GM12801 (cell line): Measurements from ENCODE around the gene SYT5.

Source experiments
- TF ChIP-seq, protein P1 (sequence below): IDR thresholded peaks from one replicate; pipeline ENCODE4 v1.5.1; 2011; ENCODE audit warnings: control low read depth; ENCODE audit not compliant: insufficient read length; ENCODE audit errors: extremely low read depth

The SYT5 gene

DNA sequence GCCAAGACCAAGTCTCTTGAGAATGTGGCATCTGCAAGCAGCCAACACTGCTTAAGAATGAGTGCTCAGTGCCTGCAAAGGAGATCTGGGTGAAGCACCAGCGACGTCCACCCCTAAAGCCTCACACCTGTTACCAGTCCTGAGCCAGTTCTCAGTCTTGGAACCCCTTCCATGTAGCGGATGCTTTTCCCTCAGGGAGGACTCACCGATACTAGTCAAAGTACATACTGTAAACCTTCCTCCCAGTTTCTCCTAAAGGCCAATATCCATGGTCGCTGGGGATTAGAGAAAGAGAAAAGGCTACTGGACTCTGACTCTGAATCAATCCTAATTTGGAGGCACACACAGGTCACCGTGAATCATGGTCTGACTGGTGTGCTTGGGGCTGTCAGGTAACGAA lies 33.5 kb upstream of the SYT5 start:
- TF ChIP-seq, protein P1, sequence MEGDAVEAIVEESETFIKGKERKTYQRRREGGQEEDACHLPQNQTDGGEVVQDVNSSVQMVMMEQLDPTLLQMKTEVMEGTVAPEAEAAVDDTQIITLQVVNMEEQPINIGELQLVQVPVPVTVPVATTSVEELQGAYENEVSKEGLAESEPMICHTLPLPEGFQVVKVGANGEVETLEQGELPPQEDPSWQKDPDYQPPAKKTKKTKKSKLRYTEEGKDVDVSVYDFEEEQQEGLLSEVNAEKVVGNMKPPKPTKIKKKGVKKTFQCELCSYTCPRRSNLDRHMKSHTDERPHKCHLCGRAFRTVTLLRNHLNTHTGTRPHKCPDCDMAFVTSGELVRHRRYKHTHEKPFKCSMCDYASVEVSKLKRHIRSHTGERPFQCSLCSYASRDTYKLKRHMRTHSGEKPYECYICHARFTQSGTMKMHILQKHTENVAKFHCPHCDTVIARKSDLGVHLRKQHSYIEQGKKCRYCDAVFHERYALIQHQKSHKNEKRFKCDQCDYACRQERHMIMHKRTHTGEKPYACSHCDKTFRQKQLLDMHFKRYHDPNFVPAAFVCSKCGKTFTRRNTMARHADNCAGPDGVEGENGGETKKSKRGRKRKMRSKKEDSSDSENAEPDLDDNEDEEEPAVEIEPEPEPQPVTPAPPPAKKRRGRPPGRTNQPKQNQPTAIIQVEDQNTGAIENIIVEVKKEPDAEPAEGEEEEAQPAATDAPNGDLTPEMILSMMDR = no peak

DNA sequence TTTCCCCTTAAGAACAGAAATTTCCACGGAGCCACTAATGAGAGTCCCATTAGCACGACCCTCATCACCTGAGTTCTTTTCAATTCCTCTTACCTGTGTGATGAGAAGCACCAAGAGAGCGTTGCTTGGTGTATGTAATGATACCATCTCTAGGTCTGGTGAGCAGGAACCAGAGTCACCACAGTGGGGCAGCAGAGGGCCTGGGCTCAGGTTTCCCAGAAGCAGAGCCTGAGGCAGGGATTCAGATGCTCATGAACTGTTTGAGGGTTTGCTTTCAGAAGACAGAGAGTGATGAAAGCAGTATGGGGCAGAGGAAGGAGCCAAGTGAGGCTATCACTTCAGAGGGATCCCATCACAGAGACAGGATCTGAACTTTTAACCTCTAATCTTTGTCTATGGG lies 32.4 kb upstream of the SYT5 start:
- TF ChIP-seq, protein P1 = no peak

DNA sequence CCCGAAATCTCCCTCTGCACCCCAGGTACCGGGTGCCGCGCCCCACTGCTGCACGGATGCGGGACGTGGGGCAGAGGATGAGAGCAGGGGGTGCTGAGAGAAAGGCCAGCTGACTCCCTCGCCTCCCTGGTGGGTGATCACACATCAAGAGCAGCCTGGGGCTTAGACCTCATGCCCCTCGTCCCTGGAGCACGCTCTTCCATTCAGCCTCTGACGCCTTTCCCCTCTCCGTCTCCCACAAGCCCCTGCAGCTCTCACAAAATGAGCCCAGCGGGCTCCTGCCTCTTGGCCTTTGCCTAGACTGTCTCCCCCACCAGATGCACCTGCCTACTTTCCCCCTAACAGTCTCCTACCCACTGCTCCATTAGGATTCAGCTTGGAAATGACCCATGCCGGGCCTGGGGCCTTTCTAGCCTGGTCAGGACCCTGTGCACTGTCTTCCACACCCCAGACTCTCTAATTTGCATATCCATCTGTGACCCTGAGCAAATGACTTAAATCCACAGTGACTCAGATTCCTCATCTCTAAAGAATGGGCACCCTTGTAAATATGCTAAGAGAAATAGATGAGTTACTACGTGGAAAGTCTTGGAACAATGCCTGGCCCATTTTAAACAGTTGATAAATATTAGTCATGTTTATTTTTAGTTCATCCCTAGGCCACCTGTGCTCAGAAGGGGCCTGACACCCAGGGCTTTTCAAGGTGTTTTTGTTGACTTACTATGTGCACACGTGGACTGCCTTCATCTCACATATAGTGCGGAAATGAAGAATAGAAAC lies 29.8 kb upstream of the SYT5 start:
- TF ChIP-seq, protein P1 = no peak

DNA sequence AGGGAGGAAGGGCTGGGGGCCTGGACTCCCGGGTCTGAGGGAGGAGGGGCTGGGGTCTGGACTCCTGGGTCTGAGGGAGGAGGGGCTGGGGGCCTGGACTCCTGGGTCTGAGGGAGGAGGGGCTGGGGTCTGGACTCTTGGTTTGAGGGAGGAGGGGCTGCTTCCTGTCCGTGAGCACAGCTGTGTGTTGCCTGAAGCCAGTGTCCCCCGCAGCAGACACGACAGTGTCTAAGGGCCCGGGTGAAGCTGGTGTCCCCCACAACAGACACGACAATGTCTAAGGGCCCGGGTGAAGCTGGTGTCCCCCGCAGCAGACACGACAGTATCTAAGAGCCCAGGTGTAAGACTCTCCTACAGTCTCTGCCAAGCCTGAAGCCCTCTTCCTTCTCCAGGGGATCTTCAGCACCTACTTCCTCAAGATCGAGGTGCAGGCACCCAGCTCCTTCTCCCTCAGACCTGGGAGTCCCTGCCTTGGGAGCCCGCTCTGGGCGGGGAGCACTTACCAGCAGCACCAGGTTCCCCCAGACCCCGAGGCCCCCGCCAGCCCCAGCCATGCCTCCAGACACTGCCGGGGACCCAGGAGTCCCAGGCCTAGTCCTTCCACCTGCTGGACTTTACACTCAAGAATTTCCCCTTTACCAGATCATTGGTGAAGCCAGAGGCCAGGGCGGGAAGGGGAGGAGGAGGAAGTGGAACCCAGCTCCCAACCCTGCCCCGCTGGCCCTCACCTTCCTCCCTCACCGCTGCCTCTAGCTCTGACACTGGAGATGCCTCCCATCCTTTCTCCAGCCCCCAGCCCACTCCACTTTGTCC lies 29.0 kb upstream of the SYT5 start, which contains the start of gene PTPRH:
TSS of gene PTPRH (minus strand) at position 622 of the 813 bp plus-strand sequence. CDS start at position 554, 68 bp downstream.
- TF ChIP-seq, protein P1 = no peak

DNA sequence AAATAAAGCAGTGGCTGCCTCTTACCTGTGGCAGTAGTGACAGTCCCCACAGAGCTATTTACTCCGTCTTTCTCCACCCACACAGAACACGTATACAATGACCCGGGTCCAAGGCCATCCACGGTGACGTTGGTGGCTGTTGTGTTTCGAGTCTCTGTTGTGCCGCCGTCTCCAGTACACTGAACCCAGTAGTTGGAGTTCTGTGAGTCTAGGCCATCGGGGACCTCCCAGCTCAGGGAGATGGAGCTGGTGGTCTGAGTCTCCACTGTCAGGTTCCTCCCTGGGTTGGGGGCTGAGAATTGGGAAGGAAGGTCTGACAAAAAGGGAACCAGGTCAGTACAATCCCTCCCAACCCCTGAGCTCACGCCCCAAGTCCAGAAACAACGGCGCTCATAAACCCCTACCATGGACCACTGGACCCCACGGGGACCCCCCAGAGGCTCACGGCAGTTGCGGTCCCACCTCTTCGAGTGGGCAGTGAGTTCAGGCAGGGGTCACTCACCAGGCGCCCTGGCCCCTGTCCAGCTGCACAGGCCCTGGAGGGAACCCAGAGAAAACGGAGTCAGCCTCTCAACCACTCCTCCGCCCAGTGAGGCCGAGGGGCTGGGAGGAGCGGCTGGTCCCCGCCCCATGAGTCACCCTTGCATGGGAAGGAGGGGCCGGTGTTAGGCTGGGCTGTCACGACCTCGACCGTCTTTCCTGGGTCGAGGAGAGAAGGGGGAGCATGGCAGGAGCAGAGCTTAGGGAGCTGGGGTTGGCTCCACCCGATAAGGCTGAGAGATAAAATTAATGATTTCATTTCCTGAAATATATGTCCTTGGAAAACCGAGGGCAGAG lies 26.8 kb upstream of the SYT5 start:
- TF ChIP-seq, protein P1 = no peak

DNA sequence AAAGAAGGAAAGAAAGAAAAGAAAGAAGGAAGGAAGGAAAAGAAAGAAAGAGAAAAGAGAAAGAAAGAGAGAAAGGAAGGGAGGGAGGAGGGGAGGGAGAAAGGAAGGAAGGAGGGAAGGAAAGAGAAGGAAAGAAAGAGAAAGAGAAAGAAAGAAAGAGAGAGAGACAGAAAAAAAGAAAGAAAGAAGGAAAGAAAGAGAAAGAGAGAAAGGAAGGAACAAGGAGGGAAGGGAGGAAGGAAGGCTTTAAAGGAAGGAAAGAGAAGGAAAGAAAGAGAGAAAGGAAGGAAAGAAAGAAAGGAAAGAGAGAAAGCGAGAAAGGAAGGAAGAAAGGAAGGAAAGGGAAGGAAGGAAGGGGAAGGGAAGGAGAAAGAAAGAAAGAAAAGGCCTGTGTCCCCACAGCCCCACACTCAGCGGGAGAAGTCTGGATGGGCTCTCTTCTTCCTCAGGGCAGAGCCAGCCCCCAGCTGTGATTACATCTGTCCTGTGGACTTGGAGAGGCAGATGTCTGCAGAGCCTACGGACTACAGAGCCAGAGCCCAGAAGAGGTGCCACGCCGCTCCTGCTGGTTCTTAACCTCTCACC lies 19.6 kb upstream of the SYT5 start:
- TF ChIP-seq, protein P1 = no peak

DNA sequence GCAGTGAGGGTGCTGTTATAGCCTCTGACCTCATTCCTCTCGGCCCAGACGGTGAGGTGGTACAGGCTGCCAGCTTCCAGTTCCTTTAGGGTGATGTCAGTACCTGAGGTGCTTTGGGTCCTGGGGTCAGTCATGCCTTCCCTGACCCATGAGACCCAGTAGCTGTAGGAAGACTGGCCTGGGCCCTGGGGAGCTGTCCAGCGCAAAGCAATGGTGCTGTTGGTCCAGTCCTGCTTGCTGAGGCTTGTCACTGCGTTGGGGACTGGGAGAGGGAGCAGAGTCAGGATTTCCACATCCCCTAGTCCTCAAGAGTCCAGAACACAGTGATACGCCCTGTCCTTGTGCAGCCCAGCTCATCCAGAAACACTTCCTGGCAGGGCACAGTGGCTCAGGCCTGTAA lies 18.6 kb upstream of the SYT5 start:
- TF ChIP-seq, protein P1 = no peak
